ENCODE measurements around the gene MAML3.

DNA sequence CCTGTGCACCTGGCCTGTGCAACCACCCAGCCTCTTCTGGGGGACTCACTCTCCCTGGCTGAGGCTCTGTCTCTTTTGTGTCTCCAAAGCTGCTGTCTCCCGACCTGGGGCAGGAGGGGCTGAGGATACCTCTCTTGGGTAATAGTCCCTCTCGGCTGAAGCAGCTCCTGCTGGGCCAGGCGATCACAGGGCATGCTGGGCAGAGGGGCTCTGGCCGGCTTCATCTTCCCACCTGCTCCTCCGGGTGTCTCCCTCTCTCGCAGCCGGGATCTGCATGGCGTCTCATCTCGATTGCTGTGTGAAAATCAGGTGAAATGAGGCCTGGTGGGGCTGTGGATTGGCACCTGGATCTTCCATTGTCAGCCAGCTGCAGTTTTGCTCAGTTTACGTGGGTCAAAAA, 435.2 kb downstream of the MAML3 start:
- TF ChIP-seq, protein P1, sequence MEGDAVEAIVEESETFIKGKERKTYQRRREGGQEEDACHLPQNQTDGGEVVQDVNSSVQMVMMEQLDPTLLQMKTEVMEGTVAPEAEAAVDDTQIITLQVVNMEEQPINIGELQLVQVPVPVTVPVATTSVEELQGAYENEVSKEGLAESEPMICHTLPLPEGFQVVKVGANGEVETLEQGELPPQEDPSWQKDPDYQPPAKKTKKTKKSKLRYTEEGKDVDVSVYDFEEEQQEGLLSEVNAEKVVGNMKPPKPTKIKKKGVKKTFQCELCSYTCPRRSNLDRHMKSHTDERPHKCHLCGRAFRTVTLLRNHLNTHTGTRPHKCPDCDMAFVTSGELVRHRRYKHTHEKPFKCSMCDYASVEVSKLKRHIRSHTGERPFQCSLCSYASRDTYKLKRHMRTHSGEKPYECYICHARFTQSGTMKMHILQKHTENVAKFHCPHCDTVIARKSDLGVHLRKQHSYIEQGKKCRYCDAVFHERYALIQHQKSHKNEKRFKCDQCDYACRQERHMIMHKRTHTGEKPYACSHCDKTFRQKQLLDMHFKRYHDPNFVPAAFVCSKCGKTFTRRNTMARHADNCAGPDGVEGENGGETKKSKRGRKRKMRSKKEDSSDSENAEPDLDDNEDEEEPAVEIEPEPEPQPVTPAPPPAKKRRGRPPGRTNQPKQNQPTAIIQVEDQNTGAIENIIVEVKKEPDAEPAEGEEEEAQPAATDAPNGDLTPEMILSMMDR (IDR thresholded peaks at IDR 0.05; ENCODE audit: insufficient read depth, low read depth, low read length): no peak
- no peak for TF ChIP-seq EZH2 (IDR thresholded peaks at IDR 0.05; ENCODE audit: insufficient read depth, low read length)

Measured in astrocyte (in vitro differentiated cells and primary cell).